H54 (cell line): Measurements from ENCODE around the gene LONRF2.
A peak's percentile ranks its signal among the peaks of the same experiment; 100 is the strongest.

ENCODE experiments used
- DNase-seq: peaks from one replicate; pipeline ENCODE4 v3.0.0; 2011; ENCODE audit warnings: low spot score, mixed read lengths; ENCODE audit not compliant: insufficient read length
- FAIRE-seq: peaks from 3 replicates; lab custom pipeline; 2011; peaks lifted over from hg19 to GRCh38; lab: Jason Lieb, UNC
- POLR2A ChIP-seq: IDR thresholded peaks from 2 replicates; pipeline ENCODE4 v1.6.1; 2011; ENCODE audit warnings: low read depth, mild to moderate bottlenecking, low read length

LONRF2 gene

DNA sequence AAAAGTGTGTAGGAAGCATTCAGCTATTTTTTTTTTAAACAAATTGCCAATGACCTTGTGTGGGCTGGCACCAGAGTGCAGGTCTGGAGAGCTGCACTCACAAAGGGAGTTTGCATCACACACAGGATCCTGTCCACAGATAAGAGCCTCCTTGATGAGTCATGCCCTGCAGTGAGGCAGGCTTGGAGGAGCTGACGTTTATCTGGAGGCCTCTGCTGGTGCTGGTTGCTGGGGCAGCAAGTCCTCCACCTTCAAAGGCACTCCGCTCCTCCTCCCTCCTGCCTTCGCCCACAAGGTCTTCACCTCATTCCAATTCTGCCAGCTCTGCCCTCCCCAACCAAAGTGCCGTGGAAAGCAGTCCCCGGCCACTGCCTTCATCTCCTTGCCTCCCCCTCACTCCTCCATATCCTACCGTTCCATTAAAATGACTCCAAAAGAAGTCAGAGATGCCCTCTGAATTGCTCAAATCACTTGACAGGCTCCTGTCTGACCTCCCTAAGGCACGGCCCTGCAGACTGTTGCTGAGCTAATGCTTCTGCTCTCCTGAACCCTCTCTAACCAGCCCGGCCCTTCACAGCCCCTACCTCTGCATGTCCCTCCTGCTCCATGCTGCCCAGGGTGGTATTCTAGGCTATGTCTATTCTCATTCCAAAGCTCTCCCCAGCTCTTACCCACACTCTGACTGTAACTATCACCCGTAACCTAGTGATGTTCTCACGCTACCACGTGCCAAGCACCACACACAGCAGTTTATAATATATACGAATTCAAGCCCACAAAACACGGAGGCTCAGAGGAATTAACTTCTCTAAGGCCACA is 30.9 kb downstream of the LONRF2 start:
- peak; percentile 89 for FAIRE-seq
- DNase-seq = peak; percentile 83
- TF ChIP-seq POLR2A = no peak

DNA sequence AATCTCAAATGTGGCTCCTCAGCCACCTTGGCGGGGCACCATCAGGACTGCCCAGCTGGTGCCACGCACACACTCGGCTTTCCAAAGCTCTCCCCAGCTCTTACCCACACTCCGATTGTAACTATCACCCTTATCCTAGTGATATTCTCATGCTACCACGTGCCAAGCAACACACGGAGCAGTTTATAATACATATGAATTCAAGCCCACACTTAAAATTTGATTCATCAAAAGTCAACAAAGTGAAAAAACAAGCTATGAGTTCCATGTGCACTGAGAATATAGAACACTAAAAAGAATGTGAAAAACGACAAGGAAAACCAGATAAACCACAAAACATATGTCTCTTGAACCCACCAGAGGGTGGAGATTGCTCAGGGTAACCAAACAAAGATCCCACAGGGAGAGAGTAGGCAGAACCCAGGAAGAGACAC is 31.6 kb downstream of the LONRF2 start:
- TF ChIP-seq POLR2A = no peak
- no peak for DNase-seq
- no peak for FAIRE-seq

DNA sequence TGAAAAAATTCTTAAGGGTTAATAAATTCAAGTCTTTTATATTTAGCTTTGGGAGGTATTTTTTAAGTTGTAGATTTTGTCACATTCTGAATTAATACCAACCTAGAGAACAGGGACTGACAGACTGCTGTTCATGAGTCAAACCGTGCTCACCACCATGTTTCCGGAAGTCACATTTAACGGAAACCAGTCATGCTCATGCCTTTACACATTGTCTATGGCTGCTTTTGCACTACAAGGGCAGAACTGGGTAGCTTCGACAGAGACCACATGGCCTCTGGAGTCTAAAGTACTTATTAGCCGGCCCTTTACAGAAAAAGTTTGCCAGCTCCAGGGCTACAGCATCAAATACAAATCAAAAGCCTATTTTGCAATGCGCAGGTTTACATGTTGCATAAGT is 33.3 kb downstream of the LONRF2 start:
- no peak for TF ChIP-seq POLR2A
- DNase-seq = no peak
- FAIRE-seq = no peak

DNA sequence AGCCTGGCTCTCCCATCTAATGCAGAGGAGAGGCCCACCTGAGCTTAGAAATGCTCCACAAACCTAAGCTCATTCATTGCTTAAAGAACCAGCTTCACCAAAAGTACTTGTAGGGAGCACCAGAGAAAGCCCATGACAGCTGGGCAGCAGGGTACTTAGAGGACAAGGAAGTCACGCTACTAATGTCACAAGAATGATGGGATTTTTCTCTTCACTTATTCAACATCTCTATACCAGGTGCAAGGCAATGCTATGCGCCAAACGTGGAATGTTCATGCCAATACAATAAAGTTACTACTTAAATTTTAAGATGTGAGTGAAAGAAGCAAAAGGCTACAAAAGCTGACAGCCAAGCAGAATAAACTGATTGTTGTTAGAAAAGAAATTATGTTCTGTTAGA is 36.0 kb downstream of the LONRF2 start:
- TF ChIP-seq POLR2A = no peak
- no peak for DNase-seq
- FAIRE-seq = no peak

DNA sequence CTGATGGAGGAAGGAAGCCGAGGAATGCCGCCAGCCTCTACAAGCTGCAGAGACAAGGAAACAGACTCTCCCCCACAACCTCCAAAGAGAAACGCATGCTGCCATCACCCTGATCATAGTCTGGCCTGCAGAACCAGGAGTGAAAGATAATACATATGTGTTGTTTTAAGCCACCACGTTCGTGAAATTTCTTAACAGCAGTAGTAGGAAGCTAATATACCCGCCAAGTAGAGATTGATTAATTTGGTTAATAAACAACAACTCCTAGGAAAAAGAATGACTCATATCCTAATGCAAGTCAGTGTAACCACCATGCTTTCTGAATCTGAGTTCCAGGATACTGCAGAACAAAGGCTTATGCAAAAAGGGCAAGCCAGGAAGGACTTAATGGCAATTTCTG is 36.6 kb downstream of the LONRF2 start:
- FAIRE-seq (peak; percentile 11), DNase-seq (no peak)

DNA sequence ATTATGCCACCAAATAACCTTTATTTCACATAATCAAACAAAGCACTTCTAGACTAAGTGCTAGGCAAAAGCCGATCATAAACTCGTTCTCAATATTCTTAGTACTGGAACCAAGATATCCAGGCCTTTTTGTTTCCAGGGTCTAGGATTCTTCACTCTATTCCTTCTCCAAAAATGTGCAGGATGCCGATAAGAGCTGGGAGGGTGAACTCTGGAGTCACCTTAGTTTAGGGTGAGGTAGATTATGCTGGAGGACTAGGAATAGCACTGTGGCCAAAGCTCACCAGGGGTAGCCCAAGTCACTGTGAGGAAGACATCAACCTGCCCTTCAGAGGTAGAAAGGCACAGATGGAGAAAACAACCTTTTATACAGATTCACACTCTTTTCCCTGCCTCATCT is 37.3 kb downstream of the LONRF2 start:
- no peak for FAIRE-seq
- TF ChIP-seq POLR2A = no peak
- DNase-seq = no peak

More for the DNA sequence above, 36.6 kb downstream of the LONRF2 start:
- no peak for TF ChIP-seq POLR2A

DNA sequence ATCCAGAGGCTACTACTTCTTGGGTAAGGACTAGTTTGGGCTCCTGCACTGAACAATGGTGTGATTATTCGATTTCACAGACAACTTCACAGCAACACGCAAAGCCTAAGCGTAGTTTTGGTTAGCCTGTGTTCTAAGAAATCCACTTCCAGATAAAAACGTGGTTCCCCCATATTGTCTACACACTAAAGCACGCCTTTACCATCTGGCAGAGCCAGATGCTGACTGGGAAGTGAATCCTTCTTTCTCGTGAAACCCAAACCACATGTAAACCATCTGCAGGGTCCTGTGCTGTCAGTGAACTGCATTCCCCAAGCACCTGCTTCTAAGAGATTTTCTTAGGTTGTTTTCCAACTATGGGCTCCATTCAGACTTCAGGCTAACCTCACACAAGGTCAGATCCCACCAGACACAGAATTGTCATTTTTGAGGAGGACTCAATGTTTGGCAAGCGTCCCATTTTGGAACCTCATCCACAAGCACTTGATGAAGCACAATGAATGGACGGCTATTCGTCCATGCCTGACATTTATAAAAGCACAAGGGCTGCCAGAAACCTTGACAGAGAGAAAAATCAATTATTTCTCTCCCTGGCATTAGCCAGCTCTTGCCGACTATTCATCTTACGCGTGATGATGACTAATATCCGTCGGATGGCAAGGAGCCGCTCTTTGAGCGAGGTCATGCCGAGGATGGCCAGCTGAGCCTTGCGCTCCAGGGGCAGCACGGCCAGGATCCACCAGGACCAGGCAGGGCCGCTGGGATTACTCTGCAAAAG is 38.4 kb downstream of the LONRF2 start:
- FAIRE-seq = peak; percentile 90
- no peak for TF ChIP-seq POLR2A
- DNase-seq = peak; percentile 68

DNA sequence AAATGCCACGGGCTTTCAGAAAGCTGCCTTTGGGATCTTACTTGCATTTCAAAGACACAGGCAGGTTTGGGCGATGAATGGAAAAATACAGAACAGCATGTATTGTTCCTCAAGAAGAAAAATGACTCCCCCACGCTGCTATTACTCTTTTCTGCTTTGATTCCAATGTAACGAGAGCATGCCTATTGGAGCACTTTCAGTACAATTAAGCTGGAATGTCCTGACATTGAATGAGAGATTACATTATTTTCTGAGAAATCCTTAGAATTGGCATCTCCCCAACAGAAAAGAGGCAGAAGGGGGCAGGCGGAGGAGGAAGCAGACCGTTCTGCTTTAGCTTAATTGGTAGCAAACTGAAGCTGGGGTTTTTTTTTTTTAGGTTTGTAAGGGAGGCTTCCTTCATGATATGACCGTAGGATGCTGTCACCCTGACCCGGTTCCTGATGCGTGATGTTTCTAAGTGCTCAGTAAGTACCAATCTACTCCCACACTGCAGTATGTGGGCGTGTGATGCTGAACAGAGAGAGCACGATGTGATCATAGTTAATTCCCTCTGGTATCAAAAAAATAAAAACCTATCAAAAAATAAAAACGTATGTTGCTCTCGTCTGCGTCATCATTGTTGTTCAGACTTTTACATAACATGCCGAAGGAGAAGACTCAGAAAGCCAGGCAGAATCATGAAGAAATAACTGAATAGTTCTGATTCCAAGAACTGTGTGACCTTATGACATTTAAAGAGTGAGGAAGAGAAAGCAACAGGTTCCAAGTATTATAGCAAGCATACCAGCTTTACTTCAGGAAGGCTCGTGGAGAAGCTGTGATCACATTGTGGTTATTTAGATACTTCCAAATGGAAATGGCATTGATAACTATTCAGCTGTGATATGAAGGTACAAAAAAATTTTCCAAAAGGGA is 40.5 kb downstream of the LONRF2 start:
- no peak for TF ChIP-seq POLR2A
- no peak for FAIRE-seq
- DNase-seq = no peak

DNA sequence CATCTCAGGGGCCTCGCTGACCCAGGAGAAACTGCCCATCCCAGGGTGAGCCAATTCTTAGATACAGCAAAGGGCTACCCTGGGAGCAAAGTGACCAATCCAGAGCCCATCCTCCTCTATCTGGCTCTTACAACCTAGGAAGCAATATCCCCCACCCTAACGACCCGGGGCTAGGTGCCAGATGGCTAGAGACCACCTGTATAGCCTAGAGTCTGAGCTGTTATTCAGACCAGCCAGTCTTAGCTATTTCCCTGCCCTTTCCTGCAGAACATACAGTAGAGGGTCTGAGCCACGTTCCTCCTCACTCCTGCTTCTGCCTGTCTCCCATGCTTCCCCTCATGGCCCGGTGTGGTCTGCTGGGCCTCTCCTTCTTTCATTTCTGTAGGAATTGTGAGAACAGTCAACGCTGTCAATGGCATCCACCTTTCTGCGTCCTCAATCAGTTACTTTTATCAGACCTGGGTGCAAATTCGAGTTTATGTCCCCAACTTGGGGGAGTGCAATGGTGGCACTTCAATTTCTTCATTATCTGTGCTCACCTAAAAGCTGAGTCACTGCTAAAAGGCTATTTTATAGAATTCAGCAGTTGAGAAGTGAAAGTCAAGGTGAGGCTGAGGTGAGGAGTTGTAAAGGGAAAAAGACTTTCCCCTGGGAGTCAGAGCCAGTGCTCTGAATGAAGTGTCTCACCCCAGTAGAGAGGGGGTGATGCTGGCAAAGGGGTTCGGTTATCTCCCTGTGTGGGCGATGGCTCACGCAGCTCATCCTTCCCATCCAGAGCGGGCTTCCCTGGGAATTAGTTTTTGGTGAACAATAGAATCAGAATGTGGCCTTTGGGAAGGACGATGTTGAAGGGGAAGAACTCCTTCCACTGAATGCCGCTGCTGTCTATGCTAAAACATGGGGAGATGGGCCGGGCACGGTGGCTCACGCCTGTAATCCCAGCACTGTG is 42.4 kb downstream of the LONRF2 start:
- DNase-seq = no peak
- TF ChIP-seq POLR2A = no peak
- FAIRE-seq = no peak

DNA sequence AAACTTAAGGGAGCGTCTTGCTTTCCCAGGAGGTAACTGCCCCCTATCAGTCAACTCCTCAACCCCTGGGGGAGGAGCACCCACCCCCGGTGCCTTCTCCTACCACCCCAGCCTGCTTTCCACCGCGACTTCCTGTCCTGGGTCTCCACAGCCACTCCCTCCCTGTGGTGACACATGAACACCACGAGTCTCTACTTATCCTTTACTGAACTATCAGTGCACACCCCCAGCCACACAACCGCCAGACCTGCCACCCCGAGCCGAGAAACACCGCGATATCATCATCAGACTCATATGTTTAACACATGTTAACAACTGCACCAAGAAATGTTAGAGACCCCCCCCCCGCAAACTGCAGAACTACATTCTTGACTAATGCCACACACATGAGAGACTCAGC is 43.3 kb downstream of the LONRF2 start:
- no peak for TF ChIP-seq POLR2A
- no peak for DNase-seq
- no peak for FAIRE-seq

DNA sequence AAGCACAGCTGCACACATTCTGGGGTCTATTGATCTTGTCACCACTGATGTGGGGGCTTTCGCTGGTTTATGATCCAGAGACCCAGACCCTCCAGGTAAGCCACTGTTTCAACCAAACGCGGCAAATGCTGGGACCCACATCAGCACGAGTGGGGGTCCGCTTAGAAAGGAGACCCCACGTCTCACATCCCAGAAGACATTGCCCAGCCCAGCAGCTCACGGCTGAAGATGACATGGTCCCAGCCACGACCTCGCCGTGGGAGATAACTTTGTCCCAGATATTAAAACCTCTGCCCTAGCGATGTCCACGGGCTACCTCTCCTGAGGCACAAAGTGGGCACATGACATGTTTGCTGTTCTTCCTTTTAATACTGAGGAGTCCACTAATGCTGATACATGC is 43.8 kb downstream of the LONRF2 start:
- no peak for DNase-seq
- no peak for TF ChIP-seq POLR2A
- FAIRE-seq = no peak

DNA sequence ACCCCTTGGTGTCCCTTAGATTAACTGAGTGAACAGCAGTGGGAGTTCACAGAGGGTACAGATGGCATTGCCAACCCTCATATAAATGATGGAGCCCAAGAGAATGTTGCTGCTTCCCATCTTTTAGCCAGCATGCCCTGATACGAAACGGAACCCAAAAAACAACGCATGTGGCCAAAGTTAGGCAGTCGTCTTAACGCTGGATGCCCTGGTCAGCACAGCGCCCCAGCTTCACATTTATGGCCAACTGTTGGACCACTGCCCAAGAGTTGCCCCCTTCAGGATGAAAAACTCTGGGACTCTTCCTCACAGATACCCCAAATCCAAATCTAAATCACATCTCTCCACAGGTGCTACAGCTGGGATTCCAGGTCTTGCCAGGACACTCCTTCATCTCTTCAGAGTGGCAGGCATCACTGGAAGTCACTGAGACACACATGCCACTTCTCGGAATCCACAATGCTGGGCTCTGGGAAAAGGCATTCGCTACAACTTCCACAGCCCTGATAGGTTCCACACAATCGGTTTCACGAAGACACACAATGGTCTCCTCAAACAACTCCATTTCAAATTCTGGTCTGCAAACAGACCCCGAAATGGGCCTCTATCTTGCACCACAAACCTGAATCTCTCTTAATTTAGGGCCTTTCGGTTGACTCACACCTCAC is 44.6 kb downstream of the LONRF2 start:
- DNase-seq = no peak
- no peak for FAIRE-seq
- no peak for TF ChIP-seq POLR2A
